RCC 7860 (cell line): Measurements from ENCODE around the gene ABI2.
A peak's percentile ranks its signal among the peaks of the same experiment; 100 is the strongest.
"Not testable (repeated sequence)": the region's sequence is repeated elsewhere in the genome, so short reads cannot be mapped to it uniquely, and the experiment has no call there.

Experiments
- DNase-seq: peaks from one replicate; pipeline ENCODE4 v3.0.0-alpha.2; 2015; ENCODE audit warnings: low spot score
- FAIRE-seq: peaks from 2 replicates; lab custom pipeline; 2012; peaks lifted over from hg19 to GRCh38; lab: Jason Lieb, UNC

The ABI2 gene

DNA sequence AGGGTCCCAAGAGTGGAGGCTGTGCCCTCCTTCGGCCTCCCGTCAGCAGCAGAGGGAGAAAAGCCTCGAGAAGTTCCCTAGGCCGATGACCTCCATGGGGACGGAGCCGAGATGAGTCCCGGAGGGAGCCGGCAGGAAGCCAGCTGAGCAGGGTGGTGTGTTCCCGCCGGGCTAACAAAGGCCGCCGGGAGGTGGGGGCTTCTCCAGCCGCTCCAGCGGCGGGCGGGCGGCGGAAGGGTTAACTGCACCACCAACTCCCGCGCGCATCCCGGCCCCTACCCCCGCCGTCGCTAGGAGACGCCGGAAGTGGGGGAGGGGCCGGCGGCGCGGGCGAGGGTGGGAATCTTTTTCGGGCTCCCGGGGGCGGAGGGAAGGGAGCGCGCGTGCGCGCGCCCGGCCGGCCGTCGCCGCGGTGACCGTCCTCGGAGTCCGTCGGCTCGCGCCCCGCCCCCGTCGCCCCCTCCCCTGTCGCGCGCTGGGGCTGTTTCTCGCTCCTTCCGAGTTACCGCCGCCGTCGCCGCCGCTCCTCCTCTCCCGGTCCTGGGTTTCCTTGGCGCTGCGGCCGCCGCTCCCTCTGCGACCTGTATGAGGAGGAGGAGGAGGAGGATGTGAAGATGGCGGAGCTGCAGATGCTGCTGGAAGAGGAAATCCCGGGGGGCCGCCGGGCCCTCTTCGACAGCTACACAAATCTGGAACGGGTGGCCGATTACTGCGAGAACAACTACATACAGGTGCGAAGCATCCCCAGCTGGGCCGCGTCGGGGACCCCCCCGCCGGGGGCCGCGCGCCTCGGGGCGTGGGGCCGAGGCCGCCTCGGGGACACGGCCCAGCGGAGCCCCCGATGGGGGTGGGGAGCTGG lies at the start of gene ABI2:
TSS of gene ABI2 (plus strand) at position 494 of the 859 bp plus-strand sequence. CDS start at position 615, 121 bp downstream.
- FAIRE-seq (no peak), DNase-seq (peak; percentile 68)

DNA sequence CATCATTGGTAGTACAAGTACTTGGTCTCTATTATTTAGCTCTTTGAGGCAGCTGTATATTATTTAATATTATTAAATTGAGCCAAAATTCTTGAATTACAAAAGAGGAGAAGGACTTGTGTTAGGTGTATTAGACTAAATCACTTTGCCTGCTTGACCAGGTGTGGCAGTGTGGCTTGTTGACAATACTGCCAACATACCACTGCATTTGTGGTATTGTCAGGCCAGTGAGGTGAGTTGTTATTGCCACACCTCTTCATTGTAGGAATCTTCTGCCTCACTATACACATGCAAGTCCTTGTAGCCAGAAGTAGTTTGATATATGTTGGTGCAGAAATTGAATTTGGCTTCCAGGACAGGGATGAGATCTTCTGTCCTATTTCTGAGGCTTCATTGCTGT lies 48.9 kb upstream of the ABI2 start:
- no peak for FAIRE-seq

GRCh38 chr2:203280428-203281064 lies 47.6 kb upstream of the ABI2 start:
- FAIRE-seq (no peak), DNase-seq (no peak)

More for the DNA sequence above, 48.9 kb upstream of the ABI2 start:
- DNase-seq = no peak

GRCh38 chr2:203282101-203282500 lies 46.1 kb upstream of the ABI2 start:
- FAIRE-seq = no peak
- DNase-seq = no peak

DNA sequence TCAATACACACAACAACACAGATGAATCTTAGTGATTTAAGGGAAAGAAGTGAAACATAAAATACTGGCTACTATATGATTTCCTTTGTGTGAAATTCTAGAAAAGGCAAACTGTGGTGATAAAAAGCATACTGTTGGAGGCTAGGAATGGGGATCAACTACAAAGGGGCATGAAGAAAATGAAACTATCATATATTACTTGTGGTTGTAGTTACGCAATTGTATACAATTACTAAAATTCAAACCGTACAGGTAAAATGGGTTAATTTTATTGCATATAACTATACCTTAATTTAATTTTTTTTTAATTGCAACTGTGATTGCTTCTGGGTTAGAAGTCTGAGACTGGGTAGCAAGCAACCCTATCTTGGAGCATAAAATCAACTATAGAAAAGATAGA lies 41.7 kb upstream of the ABI2 start:
- no peak for DNase-seq
- no peak for FAIRE-seq

GRCh38 chr2:203301667-203302066 lies 26.5 kb upstream of the ABI2 start:
- DNase-seq (no peak), FAIRE-seq (no peak)

DNA sequence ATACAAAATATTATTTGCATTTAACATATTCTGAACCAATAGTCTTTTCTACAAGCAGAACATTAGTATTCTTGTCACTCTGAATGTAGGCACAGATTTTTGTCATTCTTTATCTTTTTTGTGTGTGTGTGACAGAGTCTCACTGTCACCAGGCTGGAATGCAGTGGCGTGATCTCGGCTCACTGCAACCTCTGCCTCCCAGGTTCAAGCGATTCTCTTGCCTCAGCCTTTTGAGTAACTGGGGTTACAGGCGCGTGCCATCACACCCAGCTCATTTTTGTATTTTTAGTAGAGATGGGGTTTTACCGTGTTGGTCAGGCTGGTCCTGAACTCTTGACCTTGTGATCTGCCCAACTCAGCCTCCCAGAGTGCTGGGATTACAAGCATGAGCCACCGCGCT lies 25.6 kb upstream of the ABI2 start:
- FAIRE-seq, DNase-seq: not testable (repeated sequence)

DNA sequence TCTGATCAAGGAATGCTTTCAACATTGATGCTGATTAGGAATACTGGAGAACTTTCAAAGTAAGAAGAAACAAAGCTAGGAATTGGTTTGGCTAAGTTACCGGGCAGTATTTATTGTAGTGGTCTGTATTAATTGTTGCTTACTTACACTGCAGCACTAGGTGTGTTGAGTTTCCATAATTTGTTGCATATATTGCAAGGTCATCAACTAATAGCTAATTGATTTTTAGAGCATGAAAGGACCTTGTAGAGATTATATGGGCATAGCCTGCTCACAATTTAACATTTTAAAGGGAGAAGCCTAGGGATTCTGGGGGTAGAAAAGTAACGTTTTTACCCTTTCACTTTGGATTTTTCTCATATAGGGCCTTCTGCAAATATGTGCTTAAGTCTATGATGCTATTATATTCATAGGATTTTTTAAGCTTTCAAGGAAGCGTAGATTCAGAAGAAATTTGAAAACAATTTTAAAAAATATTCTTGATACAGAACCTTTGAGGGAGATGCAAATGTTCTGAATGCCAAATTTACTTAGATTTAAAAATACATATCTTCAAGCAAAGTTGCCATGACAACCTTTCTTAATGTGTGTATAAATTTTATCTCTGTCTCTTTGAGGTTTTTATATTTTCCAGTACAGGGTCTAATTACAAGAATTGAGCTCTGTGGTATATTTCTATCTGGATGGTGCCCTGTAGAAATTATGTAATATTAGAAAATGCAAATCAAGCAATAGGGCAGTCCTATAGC lies 17.3 kb upstream of the ABI2 start:
- DNase-seq (no peak), FAIRE-seq (no peak)

GRCh38 chr2:203326356-203326755 lies 1.8 kb upstream of the ABI2 start:
- no peak for DNase-seq
- FAIRE-seq = no peak

- DNase-seq = no peak
- no peak for FAIRE-seq
These were observed 653 bp upstream of the ABI2 start for GRCh38 chr2:203327582-203327900.

GRCh38 chr2:203328760-203329540 lies 756 bp downstream of the ABI2 start:
- FAIRE-seq = no peak

DNA sequence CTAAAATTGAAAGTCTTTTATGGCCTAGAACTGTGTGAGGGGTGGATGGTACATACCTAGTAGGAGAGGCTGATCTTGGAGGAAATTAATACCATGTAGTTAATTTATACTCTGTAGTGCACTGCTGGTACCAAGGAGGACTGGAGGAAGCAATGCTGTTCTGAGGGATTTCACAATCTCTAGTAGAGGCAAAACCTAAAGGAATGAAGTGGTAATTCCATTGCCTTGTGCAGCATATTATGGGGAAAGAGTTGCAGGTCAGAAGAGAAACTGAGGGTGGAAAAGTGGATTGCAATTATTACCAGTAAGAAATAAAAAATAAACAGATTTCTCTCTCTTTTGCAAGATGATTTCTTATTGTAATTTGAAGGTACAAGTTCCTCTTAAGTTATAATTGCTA lies 2.2 kb downstream of the ABI2 start:
- FAIRE-seq (no peak), DNase-seq (no peak)

More at GRCh38 chr2:203328760-203329540, 756 bp downstream of the ABI2 start:
- DNase-seq = no peak

DNA sequence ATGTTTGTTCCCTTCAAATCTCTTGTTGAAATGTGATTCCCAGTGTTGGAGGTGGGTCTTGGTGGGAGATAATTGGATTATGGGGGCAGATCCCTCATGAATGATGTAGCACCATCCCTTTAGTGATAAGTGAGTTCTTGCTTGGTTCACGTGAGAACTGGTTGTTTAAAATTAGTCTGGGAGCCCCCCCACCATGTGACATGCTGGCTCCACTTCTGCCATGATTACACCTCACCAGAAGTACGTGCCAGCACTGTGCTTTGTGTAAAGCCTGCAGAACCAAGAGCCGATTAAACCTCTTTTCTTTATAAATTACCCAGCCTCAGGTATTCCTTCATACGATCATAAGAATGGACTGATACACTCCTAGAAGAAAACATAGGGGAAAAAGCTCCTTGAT lies 10.1 kb downstream of the ABI2 start:
- no peak for FAIRE-seq
- no peak for DNase-seq

DNA sequence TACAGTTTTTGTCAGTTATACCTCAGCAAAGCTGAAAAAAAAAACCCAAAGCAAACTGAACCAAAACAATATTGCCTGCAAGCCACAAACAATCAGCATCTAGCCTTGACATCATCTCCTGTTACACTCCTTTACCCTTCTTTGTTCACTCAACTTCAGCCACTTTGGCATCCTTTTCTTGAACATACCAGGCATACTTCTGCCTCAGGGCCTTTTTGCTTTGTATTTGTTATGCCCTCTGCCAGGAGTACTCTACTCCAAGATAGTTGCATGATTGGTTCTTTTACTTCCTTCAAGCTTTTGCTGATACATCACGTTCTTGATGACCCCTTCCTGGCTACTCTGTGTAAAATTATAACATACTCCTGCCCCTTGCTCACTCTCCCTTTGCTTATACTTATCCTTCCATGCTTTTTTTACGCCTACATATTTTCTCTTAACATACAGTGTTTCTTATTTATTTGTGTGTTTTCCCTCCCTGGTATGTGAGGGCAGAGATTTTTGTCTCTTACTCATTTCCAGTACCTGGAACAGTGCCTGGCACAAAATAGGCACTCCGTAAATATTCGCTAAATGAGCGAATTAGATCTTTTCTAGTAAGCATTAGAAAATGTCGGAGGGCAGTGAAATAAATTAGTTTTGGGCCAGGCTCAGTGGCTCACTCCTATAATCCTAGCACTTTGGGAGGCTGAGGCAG lies 12.7 kb downstream of the ABI2 start:
- DNase-seq (no peak), FAIRE-seq (no peak)

GRCh38 chr2:203341741-203342310 lies 13.6 kb downstream of the ABI2 start:
- no peak for FAIRE-seq
- no peak for DNase-seq

GRCh38 chr2:203342374-203342773 lies 14.2 kb downstream of the ABI2 start:
- not testable (repeated sequence) for DNase-seq, FAIRE-seq

DNA sequence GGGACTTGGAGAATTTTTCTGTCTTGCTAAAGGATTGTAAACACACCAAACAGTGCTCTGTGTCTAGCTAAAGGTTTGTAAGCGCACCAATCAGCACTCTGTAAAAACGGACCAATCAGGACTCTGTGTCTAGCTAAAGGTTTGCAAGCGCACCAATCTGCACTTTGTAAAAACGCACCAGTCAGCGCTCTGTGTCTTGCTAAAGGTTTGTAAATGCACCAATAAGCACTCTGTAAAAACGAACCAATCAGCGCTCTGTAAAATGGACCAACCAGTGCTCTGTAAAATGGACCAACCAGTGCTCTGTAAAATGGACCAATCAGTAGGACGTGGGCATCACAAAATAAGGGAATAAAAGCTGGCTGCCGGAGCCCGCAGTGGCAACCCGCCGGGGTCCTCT lies 16.5 kb downstream of the ABI2 start:
- DNase-seq = no peak
- FAIRE-seq = no peak

DNA sequence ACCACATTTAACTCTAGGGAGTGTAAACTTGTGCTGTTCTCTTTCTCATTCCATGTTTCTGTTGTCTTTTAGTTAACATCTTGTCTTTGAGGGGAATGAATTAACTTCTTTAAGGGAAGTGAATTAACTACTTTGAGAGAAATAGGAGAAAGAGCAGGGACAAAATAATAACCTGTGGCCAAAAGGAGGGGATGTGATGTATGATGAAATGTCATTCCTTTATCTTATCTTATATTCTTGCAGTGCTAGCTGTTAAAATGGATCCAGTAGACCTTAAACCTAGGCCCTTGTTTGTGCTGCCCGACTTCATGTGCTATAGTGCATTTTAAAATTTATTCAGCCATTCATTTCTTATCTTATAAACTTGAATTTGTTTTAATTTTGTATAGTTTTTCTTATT lies 18.4 kb downstream of the ABI2 start:
- DNase-seq = no peak
- FAIRE-seq = no peak

DNA sequence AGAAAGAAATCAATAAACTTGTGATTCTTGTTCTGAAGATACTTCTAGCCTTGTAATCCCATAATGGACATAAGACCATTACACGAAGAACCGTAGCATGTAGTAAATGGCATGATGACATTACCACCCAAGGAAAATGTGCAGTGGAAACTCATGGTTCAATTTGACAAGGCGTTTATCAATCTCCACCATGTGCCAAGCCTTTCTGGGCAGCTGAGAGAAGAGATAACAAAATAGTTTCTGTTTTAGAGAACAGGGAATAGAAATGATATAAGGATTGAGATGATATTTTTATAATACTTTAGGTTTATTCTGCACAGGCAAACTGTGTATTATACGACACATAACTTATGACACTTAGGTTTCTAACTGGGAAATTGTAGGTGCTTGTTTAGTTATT lies 19.2 kb downstream of the ABI2 start:
- DNase-seq = no peak
- FAIRE-seq = no peak
